Caki2 (cell line): ENCODE measurements around the gene DLX1. TPM values are rescaled to one million over a fixed set of nuclear protein-coding genes. Genes with fewer than 3 reads are reported as not detected.

Experiments
- DNase-seq: peaks from one replicate; pipeline ENCODE4 v3.0.0-alpha.2; 2015; ENCODE audit warnings: low read depth
- in situ Hi-C: cut with HindIII; loops from 2 replicates; pipeline ENCODE4 v1.10.0; 2016; ENCODE audit warnings: low sequenced_read_pairs, low pct_unique_long_range_greater_than_20kb, mixed read lengths
- total RNA-seq: library from RNA; depleted of rRNA; stranded (reverse); fragments of >200 nt; shearing (Covaris generic); gene quantifications from 2 replicates; pipeline ENCODE4 v1.2.3, GENCODE V29; 2014; ENCODE audit warnings: low replicate concordance

Gene DLX1
- total RNA-seq, 1 experiment from 2014 or later: 3.2 TPM

DNA sequence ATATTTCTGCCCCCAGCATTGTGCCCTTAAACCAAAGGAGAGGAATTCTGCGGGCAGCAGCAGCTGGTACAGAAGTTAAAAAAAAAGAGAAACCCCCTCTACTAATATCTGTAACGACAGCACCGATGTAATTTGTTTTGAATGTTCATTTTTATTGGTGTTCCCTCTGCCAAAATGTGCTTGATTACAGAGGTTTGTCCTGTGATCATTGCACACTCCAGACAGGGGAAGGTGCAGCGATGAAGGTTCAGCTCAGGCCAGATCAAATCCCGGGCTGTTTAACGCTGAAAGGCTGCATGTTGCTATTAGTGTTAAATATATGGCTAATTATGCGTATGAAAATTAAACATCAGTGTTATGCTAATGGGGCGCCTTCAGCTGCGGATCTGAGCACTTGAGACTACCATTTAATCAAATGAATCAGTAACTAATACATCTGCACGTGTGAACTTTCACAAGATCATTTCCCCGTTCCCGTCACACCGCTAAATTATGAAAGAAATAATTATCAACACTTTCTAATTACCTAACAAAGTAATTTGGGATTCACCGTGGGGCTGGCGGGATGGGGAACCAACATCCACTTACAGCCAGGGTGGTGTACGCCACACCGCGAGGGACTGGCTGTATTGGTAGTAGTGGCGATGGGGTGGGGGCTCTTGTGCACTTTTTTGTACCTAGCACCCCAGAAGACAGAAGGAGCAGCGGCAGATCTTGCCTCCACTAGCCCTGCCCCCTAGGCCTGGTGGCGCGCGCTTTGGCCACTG lies 1.5 kb upstream of the DLX1 start:
- no peak for DNase-seq
- in situ Hi-C loops: no loop called here

DNA sequence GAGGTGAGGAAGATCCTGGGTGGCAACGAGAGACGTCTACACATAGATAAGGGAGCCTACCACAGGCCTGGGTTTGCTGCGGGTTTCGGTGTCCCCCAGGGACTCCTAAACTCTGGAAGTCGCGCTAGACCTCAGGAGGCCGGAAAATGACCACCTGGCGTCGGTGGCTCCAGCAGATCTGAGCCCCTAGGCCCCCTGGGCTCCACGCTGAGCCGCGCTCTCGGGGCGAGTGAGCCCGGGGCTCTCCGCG lies 987 bp upstream of the DLX1 start:
- in situ Hi-C loops: no loop called here
- no peak for DNase-seq

DNA sequence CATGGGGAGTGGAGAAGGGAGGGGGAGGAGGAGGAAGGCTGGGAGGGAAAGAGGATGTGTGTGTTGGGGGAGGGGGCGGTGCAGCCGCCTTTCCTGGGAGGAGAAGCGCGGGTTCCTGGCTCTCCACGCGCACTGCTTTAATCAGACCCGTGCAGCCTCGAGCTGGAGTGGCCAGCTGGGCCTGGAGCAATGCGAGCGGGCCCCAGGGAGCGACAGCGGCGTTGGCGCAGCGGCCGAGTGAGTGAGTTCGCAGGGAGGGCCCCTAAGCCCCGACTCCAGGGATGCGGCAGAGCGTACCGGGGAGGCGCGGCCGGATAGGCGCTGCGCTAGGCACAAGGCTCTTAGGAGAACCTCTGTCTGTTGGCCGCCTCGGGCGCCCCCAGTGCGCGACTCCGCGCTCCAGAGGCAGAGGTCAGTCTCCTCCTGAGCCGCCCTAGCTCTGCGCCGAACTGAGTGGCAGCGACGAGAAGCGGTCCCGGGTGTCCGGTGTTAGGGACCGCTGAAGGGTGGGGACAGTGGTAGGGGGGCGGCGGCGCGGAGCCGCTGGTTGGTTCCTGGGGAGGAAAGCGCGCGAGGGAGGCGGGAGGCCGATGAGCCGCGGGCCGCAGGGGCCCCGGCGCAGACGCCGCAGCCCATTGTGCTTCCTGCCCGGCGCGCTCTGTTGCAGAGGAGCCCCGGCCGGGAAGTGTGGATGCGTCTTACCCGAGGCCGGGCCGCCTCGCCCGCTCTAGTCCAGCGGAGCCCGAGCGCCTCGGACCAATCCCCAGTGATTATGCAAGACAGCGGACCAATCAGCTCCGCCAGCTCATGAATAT lies 455 bp upstream of the DLX1 start:
- in situ Hi-C loops: no loop called here
- DNase-seq: peak; percentile 92

DNA sequence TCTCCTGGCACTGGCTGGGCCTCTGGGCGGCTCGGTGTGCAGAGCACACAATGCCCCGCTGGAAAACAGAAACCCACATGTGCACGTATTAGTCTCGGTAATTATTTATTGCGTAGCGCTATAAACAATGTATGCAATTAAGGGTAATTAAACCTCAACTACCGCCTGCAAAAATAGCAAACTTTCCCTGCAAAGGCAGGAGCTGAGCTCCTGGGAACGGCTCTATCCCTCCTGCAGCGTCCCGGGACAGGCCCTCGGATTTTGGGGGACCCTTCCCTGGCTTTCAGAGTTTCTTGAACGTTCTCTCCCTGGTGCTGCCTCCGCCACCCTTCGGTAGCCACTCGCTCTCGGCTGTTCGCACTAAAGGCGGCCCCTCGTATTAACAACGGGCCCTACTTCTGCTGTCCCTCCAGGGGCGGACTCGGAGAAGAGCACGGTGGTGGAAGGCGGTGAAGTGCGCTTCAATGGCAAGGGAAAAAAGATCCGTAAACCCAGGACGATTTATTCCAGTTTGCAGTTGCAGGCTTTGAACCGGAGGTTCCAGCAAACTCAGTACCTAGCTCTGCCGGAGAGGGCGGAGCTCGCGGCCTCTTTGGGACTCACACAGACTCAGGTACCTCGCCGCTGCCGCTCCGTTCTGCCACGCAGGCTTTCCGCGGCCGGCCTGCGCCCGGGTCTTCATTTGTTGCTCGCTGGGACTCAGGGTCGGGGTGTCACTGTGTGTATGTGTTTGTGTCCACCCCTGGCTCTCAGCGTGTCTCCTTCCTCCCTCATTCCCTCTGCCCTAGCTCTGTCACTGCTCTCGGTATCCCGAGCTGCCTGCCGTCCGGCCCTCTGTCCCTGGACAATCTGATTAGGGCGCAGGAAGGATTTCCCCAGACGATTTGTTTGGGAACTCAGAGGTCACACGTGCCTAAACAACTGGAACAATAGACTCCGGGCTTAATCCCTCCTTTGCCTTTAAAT lies 1.2 kb downstream of the DLX1 start:
- in situ Hi-C loops: no loop called here
- no peak for DNase-seq

DNA sequence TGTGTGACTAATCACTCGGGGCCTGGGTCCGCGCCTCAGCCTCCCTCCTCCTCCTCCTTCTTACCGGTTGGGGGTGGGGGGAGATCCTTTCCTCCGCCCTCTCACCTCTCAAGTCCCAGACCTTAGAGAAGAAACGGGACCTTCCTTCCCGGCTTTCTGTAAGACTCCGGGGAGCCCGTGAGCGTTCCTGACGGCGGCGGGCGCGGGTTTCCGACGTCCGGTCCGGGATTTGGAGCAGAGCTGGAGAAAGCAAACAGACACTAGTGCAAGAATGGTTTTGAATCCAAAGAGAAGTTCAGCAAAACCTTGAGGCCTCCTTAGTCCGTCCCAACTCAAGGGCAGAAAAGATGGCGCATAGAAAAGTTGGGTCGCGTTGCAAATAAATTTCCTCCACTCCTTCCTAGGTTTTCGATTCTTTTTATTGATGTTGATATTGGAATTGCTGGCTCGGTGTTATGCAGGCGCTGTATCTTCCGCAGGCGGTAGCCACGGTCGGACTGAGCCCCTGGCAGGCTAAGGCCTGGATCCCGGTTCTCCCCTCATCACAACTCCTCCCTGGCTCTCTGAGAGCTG lies 2.0 kb downstream of the DLX1 start:
- DNase-seq: no peak
- in situ Hi-C loops: no loop called here

DNA sequence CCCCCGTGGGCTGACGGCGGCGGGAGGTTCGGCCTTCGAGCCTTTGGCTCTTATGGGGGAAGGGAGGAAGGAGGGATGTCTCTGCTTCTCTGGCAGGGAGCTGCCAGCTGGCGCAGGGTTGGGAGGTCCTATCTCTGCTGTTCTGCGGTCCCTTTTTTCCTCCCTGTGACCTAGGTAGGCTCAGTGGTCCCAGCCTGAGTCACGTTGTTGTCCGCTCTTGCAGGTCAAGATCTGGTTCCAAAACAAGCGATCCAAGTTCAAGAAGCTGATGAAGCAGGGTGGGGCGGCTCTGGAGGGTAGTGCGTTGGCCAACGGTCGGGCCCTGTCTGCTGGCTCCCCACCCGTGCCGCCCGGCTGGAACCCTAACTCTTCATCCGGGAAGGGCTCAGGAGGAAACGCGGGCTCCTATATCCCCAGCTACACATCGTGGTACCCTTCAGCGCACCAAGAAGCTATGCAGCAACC lies 2.5 kb downstream of the DLX1 start:
- in situ Hi-C loops: no loop called here

DNA sequence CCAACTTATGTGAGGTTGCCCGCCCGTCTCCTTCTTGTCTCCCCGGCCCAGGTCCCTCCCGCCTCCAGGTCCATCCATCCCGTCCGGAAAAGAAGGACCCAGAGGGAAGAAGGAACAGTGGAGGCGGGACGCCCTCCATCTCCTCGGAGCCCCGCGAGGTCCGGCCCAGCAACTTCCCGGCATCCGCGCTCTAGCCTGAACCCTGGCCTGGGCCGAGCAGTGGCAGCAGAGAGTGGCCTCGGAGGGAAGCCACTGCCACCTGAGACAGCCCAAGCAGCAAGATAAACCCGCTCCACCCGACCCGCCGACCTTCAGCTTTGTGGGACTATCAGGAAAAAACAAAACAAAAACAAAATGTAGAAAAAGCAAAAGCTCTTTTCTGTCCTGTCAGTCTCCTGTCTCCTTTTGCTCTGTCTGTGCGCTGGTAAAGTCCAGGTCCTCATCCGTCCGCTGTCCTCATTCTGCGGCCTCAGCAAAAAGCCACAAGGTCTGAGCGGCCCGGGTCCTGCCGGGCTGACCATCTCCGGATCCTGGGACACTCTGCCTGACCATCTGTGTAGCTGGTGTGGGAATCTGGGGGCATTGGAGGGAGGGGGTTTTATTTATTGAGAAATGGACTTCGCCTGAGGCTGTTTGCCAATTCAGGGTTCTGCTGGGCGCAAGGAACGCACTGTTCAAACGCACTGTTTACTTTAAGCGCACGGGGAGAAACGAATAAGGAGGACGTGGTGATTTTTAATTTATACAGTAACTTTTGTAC lies 3.1 kb downstream of the DLX1 start:
- in situ Hi-C loops: no loop called here
- DNase-seq: no peak

More for the DNA sequence above, 2.5 kb downstream of the DLX1 start:
- DNase-seq: no peak

DNA sequence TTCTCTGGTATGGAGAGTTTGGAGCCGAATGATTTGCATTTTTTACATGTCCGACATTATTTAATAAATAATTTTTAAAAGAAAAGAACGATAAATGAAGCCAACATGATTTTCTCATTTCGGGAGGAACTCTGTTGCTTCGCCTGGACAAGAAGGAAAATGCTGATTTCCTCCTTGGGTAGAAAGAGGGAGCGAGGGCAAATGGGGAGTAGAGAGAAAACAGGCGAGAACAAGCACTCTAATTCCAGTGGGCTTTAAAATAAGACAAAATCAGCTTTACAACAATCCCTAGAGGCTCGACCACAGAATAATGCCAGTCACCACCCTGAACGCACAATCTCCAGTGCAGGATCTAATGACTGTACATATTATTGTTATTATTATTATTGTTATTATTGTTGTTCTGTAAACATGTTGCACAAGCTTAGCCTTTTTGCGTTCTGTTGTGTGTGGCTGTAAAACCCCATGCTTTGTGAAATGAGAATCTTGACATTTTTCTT lies 3.7 kb downstream of the DLX1 start:
- no peak for DNase-seq
- in situ Hi-C loops: no loop called here

DNA sequence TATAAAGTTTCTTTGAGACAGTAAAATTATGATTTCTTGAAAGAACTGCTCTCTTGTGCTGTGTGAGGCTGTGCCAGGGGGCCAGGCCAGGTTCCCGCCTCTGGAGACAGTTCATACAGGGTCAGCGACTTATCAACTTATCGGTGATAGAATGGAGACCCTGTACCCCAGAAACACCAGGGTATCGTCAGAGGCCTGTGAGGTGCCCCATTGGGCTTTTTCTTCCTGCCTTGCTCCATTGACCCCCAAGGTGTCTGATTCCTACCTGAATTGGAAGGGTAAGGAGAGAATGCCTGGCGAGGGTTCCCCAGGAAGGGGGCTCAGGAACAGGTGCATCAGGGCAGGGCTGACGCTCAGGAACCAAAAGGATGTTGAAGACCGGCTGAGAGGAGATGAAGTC lies 4.3 kb downstream of the DLX1 start:
- DNase-seq: no peak
- in situ Hi-C loops: no loop called here

DNA sequence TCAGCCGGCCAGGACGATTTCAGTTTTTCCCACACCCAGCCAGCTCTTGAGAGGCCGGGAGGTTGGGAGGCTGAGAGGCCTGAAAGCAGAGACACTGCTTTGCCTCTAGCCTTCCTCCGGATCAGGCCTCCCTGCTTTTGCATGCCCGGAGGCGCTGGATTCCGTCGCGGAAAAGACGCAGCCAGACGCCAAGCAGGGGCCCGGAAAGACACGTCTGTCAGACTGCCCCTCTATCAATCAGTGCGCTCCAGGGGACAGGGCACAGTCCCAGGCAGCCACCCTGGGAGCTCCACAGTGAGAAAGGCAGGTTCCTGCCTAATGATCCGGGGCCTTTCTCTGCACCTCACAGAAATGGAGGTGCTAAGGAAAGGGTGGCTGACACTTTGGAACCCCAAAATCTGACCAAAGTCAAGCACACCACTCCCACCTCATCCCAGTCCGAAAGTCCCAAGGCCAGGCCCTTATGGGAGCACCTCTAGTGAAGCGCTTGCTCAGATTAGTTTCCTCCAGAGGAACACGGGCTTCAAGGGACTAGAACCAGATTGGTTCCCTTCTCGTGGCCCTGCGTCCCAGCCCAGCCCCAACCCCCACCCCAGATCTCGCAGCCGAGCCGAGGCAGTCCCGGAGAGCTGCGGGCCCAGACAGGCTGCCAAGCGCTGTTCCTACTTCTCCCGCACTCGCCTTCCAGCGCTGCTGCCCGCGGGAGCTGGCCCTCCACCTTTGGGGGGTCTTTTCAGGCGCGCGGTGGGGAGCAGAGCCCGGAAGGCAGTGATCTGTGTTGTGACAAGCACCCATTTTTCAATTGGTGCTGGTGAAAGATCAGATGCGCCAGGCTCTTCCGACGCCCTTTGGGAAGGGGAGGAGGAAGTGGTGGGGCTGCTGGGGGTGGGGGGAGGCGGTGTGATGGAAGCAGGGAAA lies 5.0 kb downstream of the DLX1 start:
- no peak for DNase-seq
- in situ Hi-C loops: no loop called here

DNA sequence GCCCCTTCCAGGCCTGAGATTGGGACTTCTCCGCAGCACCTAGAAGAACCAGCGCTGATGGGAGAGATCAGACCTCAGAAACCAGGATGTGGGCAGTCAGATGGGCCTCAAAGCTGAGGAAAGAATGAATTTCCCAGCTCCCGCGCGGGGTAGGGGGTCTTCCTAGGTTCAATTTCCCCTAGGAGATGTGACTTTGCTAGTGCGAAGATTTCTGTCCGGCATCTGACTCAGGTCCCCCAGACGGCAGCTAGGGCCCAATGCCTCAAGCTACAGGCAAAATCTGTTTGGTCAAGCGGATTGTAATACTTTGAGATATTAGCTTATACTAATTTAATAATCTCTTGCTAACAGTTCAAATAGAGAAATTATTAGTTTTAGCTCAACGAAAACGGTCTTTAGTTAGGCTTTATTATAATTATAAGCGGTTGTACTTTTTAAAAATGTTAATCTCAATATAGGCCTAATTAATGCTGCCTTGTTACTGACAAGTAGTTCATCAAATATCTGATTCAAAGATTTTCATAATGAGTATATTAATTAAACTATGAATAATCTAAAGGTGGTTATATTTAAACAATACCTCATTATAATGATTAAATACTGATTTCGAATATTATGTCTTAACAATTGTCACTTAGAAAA lies 5.8 kb downstream of the DLX1 start:
- DNase-seq: no peak
- in situ Hi-C loops: no loop called here

DNA sequence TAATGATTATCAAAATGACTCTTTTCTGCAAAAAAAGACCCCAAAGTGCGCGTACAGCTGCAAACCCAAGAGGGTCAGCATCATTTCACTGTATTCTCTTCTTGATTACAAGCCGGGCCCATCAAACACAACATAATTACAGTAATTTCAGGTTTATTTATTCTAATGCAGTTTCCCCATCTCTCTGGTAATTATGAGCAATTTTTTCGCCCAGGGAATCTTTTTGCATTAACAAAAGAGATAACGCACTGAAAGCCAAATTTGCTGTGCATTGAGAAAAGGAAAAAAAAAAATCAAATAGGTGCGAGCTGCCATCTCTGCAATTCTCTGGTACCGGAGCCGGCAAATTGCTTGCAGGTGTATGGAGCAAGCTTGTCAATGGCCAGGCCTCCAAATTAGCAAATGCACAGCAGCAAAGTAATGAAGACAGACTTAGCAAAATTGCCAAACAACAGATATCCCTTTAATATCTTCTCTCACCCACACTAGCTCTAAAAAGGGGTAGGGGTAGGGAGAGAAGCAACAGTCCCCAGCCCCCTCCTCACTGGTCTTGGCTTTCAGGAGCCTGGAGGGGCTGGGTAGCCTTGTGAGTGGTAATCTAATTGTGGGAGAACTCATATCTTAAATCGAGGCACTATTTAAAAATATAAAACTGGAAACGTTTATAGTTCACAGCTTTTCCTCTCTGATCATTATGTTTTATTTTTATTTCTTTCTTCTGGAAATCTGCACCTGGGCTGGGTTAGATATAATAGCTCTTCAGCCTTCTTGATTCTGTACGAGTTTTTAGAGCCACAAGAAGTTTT lies 6.7 kb downstream of the DLX1 start:
- DNase-seq: no peak
- in situ Hi-C loops: no loop called here

DNA sequence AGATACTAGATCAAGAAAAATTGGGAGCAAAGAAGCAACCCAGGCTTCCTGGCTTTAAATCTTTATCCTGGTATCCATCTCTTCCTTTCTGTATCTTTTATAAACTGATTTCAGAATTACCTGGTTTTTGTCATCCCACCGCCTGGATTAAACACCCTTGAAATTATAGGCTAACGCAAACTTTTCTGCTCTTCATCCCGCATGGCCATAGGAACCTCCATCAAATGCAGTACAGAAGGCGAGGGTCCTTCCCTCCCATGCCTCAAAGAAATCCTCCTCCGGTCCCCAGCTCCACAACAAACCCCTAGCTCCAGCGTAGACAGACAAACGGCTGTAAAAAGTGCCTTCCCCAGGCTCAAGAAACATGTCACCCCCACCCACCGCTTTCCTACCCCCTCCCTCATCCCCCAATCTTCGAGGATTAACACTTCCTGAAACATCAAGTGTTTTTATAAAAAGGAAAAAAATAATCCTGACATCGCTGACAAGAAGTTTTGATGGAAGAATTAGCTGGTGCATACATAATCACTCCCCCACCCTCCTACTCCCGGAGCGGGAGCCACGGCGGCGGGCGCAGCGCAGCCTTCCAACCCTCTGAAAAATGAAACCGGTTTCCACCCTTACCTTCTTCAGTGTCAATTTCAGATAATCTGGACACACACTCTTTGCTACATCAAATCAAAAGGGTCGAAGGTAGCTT lies 7.6 kb downstream of the DLX1 start:
- in situ Hi-C loops: no loop called here
- DNase-seq: no peak

DNA sequence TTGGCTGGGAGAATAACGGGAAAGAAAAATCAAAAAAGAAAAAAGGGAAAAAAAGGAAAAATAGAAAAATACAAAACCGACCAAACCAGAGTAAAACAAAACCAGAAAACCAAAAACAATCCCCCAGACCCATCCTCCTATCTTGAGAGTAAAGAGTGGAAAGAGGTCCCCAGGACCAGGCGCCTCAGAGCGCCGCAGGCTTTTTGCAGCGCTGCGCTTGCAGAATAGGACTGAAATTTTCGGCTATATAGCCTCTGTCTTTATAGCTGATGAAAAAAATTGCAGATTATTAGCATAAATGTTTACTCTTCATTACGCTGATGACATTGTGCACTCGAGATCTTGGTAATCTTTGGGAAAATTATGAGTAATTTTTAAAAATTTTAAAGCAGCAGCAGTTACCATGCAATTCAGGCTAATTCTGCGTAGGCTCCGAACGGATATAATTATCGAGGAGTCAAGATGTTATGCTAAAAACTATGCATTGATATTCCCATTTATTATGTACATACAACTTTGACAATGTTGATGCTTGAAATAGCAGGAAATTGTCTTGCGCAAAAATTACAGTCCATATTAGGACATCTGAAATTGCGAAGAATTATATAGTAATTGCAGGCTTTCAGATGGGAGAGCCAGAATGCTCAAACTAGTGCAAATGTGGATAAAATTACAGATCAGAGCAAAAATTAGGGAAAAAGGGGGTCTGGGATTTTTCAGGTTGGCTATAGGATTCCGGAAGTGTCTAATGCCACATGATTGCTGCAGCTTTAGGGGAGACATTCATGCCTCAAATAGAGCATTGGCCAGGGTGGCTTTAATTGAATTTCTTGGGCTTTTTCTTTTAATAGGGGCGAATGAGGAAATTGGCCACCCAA lies 8.3 kb downstream of the DLX1 start:
- in situ Hi-C loops: no loop called here
- no peak for DNase-seq
